ENCODE measurements around the gene INSR.

GRCh38 chr19:7337380-7338194 lies 43.4 kb upstream of the INSR start:
- TF ChIP-seq NFRKB (IDR thresholded peaks at IDR 0.05) (no peak), FOXM1 (IDR thresholded peaks at IDR 0.05; ENCODE audit: borderline replicate concordance) (no peak), SP1 (IDR thresholded peaks at IDR 0.05) (no peak), FOXA1 (IDR thresholded peaks at IDR 0.05) (no peak), PKNOX1 (IDR thresholded peaks at IDR 0.05) (no peak), ZNF384 (IDR thresholded peaks at IDR 0.05) (no peak), FOXK2 (IDR thresholded peaks at IDR 0.05) (no peak), ARNT (IDR thresholded peaks at IDR 0.05) (no peak), ELF4 (IDR thresholded peaks at IDR 0.05) (no peak), BHLHE40 (IDR thresholded peaks at IDR 0.05; ENCODE audit: borderline replicate concordance) (no peak), L3MBTL2 (conservative IDR thresholded peaks at IDR 0.05) (no peak), SUZ12 (IDR thresholded peaks at IDR 0.05) (no peak)
